Endothelial cell (in vitro differentiated cells): ENCODE measurements around the gene HS3ST4. TPM values are rescaled to one million over a fixed set of nuclear protein-coding genes. Genes with fewer than 3 reads are reported as not detected.

Experiments used
- DNase-seq: peaks from one replicate; pipeline ENCODE4 v3.0.0; 2021; ENCODE audit warnings: low spot score
- H3K27ac Mint-ChIP-seq: one replicate; pipeline ENCODE4 v1.8.0; 2021; ENCODE audit warnings: mixed read lengths, inconsistent platforms; ENCODE audit not compliant: unreplicated experiment
- H3K27me3 Mint-ChIP-seq: one replicate; pipeline ENCODE4 v1.8.0; 2021; ENCODE audit warnings: mild to moderate bottlenecking, moderate library complexity, mixed read lengths, inconsistent platforms; ENCODE audit not compliant: unreplicated experiment
- H3K36me3 Mint-ChIP-seq: one replicate; pipeline ENCODE4 v1.8.0; 2021; ENCODE audit warnings: mild to moderate bottlenecking, low read depth, mixed read lengths, inconsistent platforms; ENCODE audit not compliant: unreplicated experiment
- H3K4me1 Mint-ChIP-seq: one replicate; pipeline ENCODE4 v1.8.0; 2021; ENCODE audit warnings: mild to moderate bottlenecking, mixed read lengths, inconsistent platforms; ENCODE audit not compliant: unreplicated experiment
- H3K4me3 Mint-ChIP-seq: one replicate; pipeline ENCODE4 v1.8.0; 2021; ENCODE audit warnings: mild to moderate bottlenecking, mixed read lengths, inconsistent platforms; ENCODE audit not compliant: unreplicated experiment
- H3K9me3 Mint-ChIP-seq: one replicate; pipeline ENCODE4 v1.8.0; 2021; ENCODE audit warnings: mixed read lengths, inconsistent platforms; ENCODE audit not compliant: unreplicated experiment
- total RNA-seq: library from RNA; stranded (reverse); fragmentation: NEBNext Ultra II Directional; extraction: Animal tissue kit (Norgen Biotek cat#: 25700); gene quantifications from one replicate; pipeline ENCODE4 v1.2.1, GENCODE V29; 2021; ENCODE audit not compliant: unreplicated experiment
- TF ChIP-seq, protein P1 (sequence below): fragments of 200-600 bp; sonication (generic); IDR thresholded peaks from one replicate; pipeline ENCODE4 v1.5.0; 2021; ENCODE audit warnings: antibody characterized with exemption; ENCODE audit not compliant: unreplicated experiment

HS3ST4 gene
- total RNA-seq, 1 donor from 2014 or later, result 4.8 TPM

GRCh38 chr16:25729188-25729915 is 37.6 kb downstream of the HS3ST4 start:
- no peaks in the 10 kb centered on the region for H3K4me1 Mint-ChIP-seq
- TF ChIP-seq, protein P1, sequence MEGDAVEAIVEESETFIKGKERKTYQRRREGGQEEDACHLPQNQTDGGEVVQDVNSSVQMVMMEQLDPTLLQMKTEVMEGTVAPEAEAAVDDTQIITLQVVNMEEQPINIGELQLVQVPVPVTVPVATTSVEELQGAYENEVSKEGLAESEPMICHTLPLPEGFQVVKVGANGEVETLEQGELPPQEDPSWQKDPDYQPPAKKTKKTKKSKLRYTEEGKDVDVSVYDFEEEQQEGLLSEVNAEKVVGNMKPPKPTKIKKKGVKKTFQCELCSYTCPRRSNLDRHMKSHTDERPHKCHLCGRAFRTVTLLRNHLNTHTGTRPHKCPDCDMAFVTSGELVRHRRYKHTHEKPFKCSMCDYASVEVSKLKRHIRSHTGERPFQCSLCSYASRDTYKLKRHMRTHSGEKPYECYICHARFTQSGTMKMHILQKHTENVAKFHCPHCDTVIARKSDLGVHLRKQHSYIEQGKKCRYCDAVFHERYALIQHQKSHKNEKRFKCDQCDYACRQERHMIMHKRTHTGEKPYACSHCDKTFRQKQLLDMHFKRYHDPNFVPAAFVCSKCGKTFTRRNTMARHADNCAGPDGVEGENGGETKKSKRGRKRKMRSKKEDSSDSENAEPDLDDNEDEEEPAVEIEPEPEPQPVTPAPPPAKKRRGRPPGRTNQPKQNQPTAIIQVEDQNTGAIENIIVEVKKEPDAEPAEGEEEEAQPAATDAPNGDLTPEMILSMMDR, result no peak
- no peak for DNase-seq
- no peaks in the 10 kb centered on the region for H3K36me3 Mint-ChIP-seq
- H3K27ac Mint-ChIP-seq, result no peak overlapping the region
- H3K9me3 Mint-ChIP-seq, result no peaks in the 10 kb centered on the region
- no peaks in the 10 kb centered on the region for H3K27me3 Mint-ChIP-seq
- no peak overlapping the region for H3K4me3 Mint-ChIP-seq

DNA sequence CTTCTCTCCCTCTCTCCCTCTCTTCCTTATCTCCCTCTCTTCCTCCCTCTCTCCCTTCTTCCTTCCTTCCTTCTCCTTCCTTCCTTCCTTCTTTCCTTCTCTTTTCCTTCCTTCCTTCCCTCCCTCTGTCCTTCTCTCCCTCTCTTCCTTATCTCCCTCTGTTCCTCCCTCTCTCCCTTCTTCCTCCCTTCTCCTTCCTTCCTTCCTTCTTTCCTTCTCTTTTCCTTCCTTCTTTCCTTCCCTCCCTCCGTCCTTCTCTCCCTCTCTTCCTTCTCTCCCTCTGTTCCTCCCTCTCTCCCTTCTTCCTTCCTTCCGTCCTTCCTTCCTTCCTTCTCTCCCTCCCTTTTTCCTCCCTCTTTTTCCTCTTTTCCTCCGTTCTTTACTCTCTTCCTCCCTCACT is 38.6 kb downstream of the HS3ST4 start:
- H3K27me3 Mint-ChIP-seq, result no peaks in the 10 kb centered on the region
- H3K4me1 Mint-ChIP-seq, result no peaks in the 10 kb centered on the region
- TF ChIP-seq, protein P1, result no peak
- no peaks in the 10 kb centered on the region for H3K36me3 Mint-ChIP-seq
- no peaks in the 10 kb centered on the region for H3K9me3 Mint-ChIP-seq
- H3K27ac Mint-ChIP-seq, result no peak overlapping the region
- H3K4me3 Mint-ChIP-seq, result no peak overlapping the region
- DNase-seq, result no peak

DNA sequence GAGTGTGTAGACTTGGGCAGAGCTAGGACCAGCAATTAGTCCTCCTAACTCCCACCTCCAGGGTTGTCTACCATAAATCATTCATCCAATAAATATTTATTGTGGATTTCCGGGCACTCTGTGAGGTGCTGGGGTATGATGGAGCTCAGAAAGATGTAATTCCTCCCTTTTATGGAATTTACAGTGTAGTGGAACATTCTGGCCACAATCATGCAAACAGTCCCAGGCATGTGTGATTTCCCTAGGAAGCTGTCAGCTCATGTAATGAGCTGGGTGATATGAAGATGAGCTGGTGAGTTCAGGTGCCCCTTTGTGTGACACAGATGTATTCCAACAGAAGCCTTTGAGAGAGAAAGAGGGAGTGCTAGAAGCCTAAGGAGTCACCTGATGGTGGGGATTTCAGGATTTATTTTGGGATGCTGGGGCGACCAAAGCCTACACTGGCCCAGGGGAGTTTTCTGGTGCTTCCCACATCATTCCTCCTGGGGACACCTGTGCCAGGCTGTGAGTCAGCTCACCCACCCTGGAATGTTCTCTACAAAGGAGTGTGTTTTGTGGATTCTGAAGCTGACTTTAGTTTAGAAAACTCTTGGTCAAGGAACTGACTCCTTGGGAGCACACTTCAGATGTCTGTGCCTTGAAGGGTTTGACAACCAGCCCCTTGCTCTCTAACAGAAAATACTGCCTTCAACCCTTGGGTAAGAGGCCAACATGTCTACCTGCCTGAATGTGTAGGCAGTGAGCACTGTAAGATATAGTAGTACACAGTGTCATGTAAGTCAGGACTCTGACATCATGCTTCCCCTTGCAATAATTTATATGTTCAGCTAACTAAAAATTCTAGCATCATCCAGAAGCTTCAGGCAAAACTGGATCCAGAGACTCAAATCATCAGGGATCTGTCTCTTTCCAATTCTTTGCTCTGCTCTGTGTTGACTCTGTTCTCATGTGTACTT is 42.9 kb downstream of the HS3ST4 start:
- Mint-ChIP-seq H3K4me3 (no peak overlapping the region), H3K36me3 (no peaks in the 10 kb centered on the region), H3K27me3 (no peaks in the 10 kb centered on the region), H3K27ac (no peak overlapping the region), H3K4me1 (no peaks in the 10 kb centered on the region), H3K9me3 (no peaks in the 10 kb centered on the region)
- TF ChIP-seq, protein P1, result no peak
- no peak for DNase-seq

DNA sequence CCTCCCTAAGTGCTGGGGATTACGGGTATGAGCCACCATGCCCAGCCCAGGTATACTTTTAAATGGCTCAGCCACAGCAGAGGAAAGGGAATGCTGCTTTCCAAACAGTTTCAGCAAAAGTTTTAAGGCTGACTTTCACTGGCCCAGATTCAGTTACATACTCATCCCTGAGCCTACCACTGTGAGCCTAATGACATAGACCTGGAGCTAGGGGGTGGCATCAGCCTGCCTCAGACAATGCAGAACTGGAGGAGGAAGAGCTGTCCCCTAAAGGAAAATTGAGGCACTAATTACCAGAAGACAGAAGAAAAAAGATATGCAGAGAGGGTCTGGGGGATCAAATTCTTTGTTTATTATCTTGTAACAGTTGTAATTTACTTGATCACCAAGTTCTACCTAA is 43.9 kb downstream of the HS3ST4 start:
- DNase-seq, result no peak

More for the DNA sequence above, 43.9 kb downstream of the HS3ST4 start:
- H3K4me1 Mint-ChIP-seq, result no peaks in the 10 kb centered on the region
- H3K27ac Mint-ChIP-seq, result no peak overlapping the region
- H3K27me3 Mint-ChIP-seq, result no peaks in the 10 kb centered on the region
- TF ChIP-seq, protein P1, result no peak
- no peak overlapping the region for H3K4me3 Mint-ChIP-seq
- H3K9me3 Mint-ChIP-seq, result no peaks in the 10 kb centered on the region
- no peaks in the 10 kb centered on the region for H3K36me3 Mint-ChIP-seq
